HCT116 (cell line): ENCODE results near the gene IGDCC3. TPM values are rescaled to one million over a fixed set of nuclear protein-coding genes. Genes with fewer than 3 reads are reported as not detected.

ENCODE experiments used
- ATAC-seq: fragments of 200-7000 bp; cut with Tn5 transposase; 2 replicates; pipeline ENCODE4 v1.9.1; 2020; ENCODE audit warnings: mild to moderate bottlenecking, moderate library complexity
- BruUV-seq: library from RNA; stranded (reverse); fragments of 400-500 nt; replicated peaks from 2 replicates; lab custom pipeline; 2021; lab: Mats Ljungman, UMichigan
- CTCF ChIA-PET: fragments of 300-600 bp; sonication (Branson Sonifier 250); formaldehyde crosslinking; loops from one replicate; lab custom pipeline; 2021; ENCODE audit warnings: antibody characterized with exemption; lab: Charles Lee
- POLR2A ChIA-PET: fragments of 300-600, 350-600 bp; sonication (Branson Sonifier 250); formaldehyde crosslinking; loops from one replicate; lab custom pipeline; 2021; ENCODE audit warnings: antibody characterized with exemption; lab: Charles Lee
- RAD21 ChIA-PET, 2 experiments: fragments of 300-600 bp; sonication (Branson Sonifier 250); formaldehyde crosslinking; loops; one replicate each; lab custom pipeline; 2023; ENCODE audit warnings: low total read pairs in 2 of 2; ENCODE audit not compliant: uncharacterized antibody in 2 of 2, unreplicated experiment in 2 of 2, low non-redundant PET in 1 of 2; lab: Charles Lee
- DNase-seq: peaks from one replicate; pipeline ENCODE4 v3.0.0-alpha.2; 2010; ENCODE audit warnings: low read depth, low spot score
- H2AFZ ChIP-seq: fragments of 200-600 bp; shearing (Covaris generic), sonication (generic); 2 replicates; pipeline ENCODE4 v1.6.1; 2017; ENCODE audit warnings: low read depth, mixed run types, mixed read lengths, antibody characterized with exemption, low read length; ENCODE audit not compliant: poor library complexity, severe bottlenecking
- H3K27ac ChIP-seq: 2 replicates; pipeline ENCODE4 v1.5.1; 2012; ENCODE audit warnings: low read depth, low read length
- H3K27me3 ChIP-seq: fragments of 200-600 bp; sonication (generic); 2 replicates; pipeline ENCODE4 v1.6.1; 2016; ENCODE audit warnings: mixed run types, low read length, mixed read lengths; ENCODE audit not compliant: insufficient read depth
- H3K36me3 ChIP-seq, 2 experiments: fragments of 200-500 bp in 1 of 2; fragments of 200-600 bp in 1 of 2; sonication (Bioruptor generic) in 1 of 2; sonication (generic) in 1 of 2; 2 replicates each; pipeline versions ENCODE4 v1.5.1 to v1.6.1; 2014 to 2016; ENCODE audit warnings: low read length in 2 of 2, inconsistent platforms in 1 of 2, mixed read lengths in 1 of 2, mixed run types in 1 of 2; ENCODE audit not compliant: insufficient read depth in 2 of 2, control insufficient read depth in 1 of 2
- H3K4me1 ChIP-seq, 2 experiments: fragments of 200-600 bp in 1 of 2; sonication (generic) in 1 of 2; 2 replicates each; pipeline versions ENCODE4 v1.5.1 to v1.6.1; 2012 to 2017; ENCODE audit warnings: low read length in 2 of 2, inconsistent platforms in 1 of 2, mild to moderate bottlenecking in 1 of 2, mixed read lengths in 1 of 2, mixed run types in 1 of 2, moderate library complexity in 1 of 2; ENCODE audit not compliant: insufficient read depth in 2 of 2, control insufficient read depth in 1 of 2
- H3K4me2 ChIP-seq: fragments of 200-600 bp; sonication (generic); 2 replicates; pipeline ENCODE4 v1.6.1; 2017; ENCODE audit warnings: mixed run types, low read length, mixed read lengths
- H3K4me3 ChIP-seq, 2 experiments: fragments of 200-600 bp in 1 of 2; sonication (generic) in 1 of 2; replicated peaks in 1 of 2; 2 replicates each; pipeline ENCODE4 v1.5.1; 2011 to 2016; ENCODE audit warnings: low read length in 2 of 2, control low read depth in 1 of 2, low read depth in 1 of 2, mild to moderate bottlenecking in 1 of 2, mixed read lengths in 1 of 2, mixed run types in 1 of 2
- H3K79me2 ChIP-seq: fragments of 200-600 bp; sonication (generic); 2 replicates; pipeline ENCODE4 v1.6.1; 2017; ENCODE audit warnings: mild to moderate bottlenecking, mixed run types, low read length, moderate library complexity, mixed read lengths; ENCODE audit not compliant: insufficient read depth
- H3K9ac ChIP-seq: fragments of 200-600 bp; sonication (generic); 2 replicates; pipeline ENCODE4 v1.6.1; 2016; ENCODE audit warnings: low read length, mixed read lengths
- H3K9me2 ChIP-seq: fragments of 200-600 bp; sonication (generic), shearing (Covaris generic); 2 replicates; pipeline ENCODE4 v1.6.1; 2017; ENCODE audit warnings: mixed run types, mild to moderate bottlenecking, moderate library complexity; ENCODE audit not compliant: insufficient read depth
- H3K9me3 ChIP-seq, 2 experiments: fragments of 200-500 bp in 1 of 2; fragments of 200-600 bp in 1 of 2; sonication (Bioruptor generic) in 1 of 2; sonication (generic) in 1 of 2; 2 replicates each; pipeline ENCODE4 v1.6.1; 2014 to 2017; ENCODE audit warnings: low read length in 2 of 2, mixed read lengths in 2 of 2, inconsistent platforms in 1 of 2, low read depth in 1 of 2, mild to moderate bottlenecking in 1 of 2, mixed run types in 1 of 2, moderate library complexity in 1 of 2; ENCODE audit not compliant: control insufficient read depth in 1 of 2, insufficient read depth in 1 of 2
- H4K20me1 ChIP-seq: fragments of 200-600 bp; sonication (generic), shearing (Covaris generic); 2 replicates; pipeline ENCODE4 v1.6.1; 2017; ENCODE audit warnings: mixed run types, mild to moderate bottlenecking, moderate library complexity; ENCODE audit not compliant: insufficient read depth
- CBX3 ChIP-seq: IDR thresholded peaks from 2 replicates; pipeline ENCODE4 v1.6.1; 2012; ENCODE audit warnings: low read depth
- CEBPB ChIP-seq: IDR thresholded peaks from 2 replicates; pipeline ENCODE4 v1.6.1; 2012; ENCODE audit warnings: low read depth
- ELF1 ChIP-seq: IDR thresholded peaks from 2 replicates; pipeline ENCODE4 v1.6.1; 2012; ENCODE audit warnings: low read depth, borderline replicate concordance
- EZH2 ChIP-seq: fragments of 200-600 bp; sonication (generic); IDR thresholded peaks from 2 replicates; pipeline ENCODE4 v1.6.1; 2017; ENCODE audit warnings: antibody characterized with exemption, mixed run types
- EZH2phosphoT487 ChIP-seq: fragments of 200-600 bp; IDR thresholded peaks from 2 replicates; pipeline ENCODE4 v1.6.1; 2018; ENCODE audit warnings: antibody characterized with exemption, borderline replicate concordance
- FOSL1 ChIP-seq: IDR thresholded peaks from 2 replicates; pipeline ENCODE4 v1.6.1; 2012; ENCODE audit warnings: low read depth
- JUND ChIP-seq: IDR thresholded peaks from 2 replicates; pipeline ENCODE4 v1.6.1; 2012
- MAX ChIP-seq: IDR thresholded peaks from 2 replicates; pipeline ENCODE4 v1.6.1; 2012
- POLR2A ChIP-seq: IDR thresholded peaks from 2 replicates; pipeline ENCODE4 v1.7.0; 2011; ENCODE audit warnings: borderline replicate concordance; ENCODE audit not compliant: insufficient read depth, insufficient read length; ENCODE audit errors: extremely low read depth
- POLR2AphosphoS5 ChIP-seq: IDR thresholded peaks from 2 replicates; pipeline ENCODE4 v1.6.1; 2011; ENCODE audit warnings: mild to moderate bottlenecking, low read depth, low read length, moderate library complexity
- RAD21 ChIP-seq: IDR thresholded peaks from 2 replicates; pipeline ENCODE4 v1.6.1; 2012; ENCODE audit warnings: low read depth, mild to moderate bottlenecking
- SIN3A ChIP-seq: IDR thresholded peaks from 2 replicates; pipeline ENCODE4 v1.6.1; 2012; ENCODE audit warnings: low read depth
- SP1 ChIP-seq: IDR thresholded peaks from 2 replicates; pipeline ENCODE4 v1.6.1; 2012; ENCODE audit warnings: low read depth
- SRF ChIP-seq: IDR thresholded peaks from 2 replicates; pipeline ENCODE4 v1.6.1; 2012; ENCODE audit warnings: low read depth
- ZBTB33 ChIP-seq: IDR thresholded peaks from 2 replicates; pipeline ENCODE4 v1.6.1; 2011; ENCODE audit warnings: mild to moderate bottlenecking, low read length, moderate library complexity; ENCODE audit not compliant: insufficient replicate concordance; ENCODE audit errors: extremely low read depth
- ZFX ChIP-seq: fragments of 450-650 bp; IDR thresholded peaks from 2 replicates; pipeline ENCODE4 v1.6.1; 2017
- intact Hi-C: fragments of 100-400 bp; cut with micrococcal nuclease; formaldehyde crosslinking; loops from 2 replicates; pipeline ENCODE4 v1.10.0; 2022
- total RNA-seq: library from RNA; stranded (reverse); gene quantifications from one replicate; pipeline ENCODE4 v1.2.1, GENCODE V29; 2021; ENCODE audit not compliant: unreplicated experiment
- TF ChIP-seq, protein P1 (sequence below), 3 experiments: fragments of 200-600 bp in 1 of 3; sonication (generic) in 1 of 3; IDR thresholded peaks in 2 of 3; conservative IDR thresholded peaks in 1 of 3; 2 replicates each; pipeline ENCODE4 v1.5.1; 2012 to 2017; ENCODE audit warnings: low read depth in 2 of 3, low read length in 2 of 3, antibody characterized with exemption in 1 of 3, borderline replicate concordance in 1 of 3, control low read depth in 1 of 3, mild to moderate bottlenecking in 1 of 3, mixed read lengths in 1 of 3, mixed run types in 1 of 3, moderate library complexity in 1 of 3; ENCODE audit not compliant: insufficient read depth in 1 of 3
- TF ChIP-seq, protein P2 (sequence below): IDR thresholded peaks from 2 replicates; pipeline ENCODE4 v1.6.1; 2012

IGDCC3 gene
- total RNA-seq, 1 experiment from 2014 or later, result 0.44 TPM

DNA sequence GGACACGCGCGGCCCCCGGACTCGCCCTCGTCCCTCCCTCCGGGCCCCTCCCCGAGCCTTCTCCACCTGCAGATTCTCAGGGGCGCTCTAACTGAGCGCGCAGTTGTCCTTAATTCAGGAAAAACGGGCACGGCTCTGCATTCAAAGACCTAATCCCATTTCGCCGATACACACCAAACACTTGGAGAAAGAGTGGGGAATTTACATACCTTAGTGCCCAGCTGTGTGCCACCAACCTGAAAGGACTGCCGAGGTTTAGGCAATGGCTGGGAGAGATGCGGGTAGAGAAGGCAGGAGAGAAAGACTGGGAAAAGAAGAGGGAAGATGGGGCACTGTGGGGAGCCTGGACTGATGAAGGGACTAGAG is 21.8 kb downstream of the IGDCC3 start:
- Histone ChIP-seq H3K79me2 (no peaks in the 10 kb centered on the region), H3K9me3 (no peaks in the 10 kb centered on the region; a peak in 1 of 4 replicates), H3K27me3 (no peaks in the 10 kb centered on the region), H3K27ac (no peak overlapping the region), H3K4me1 (no peaks in the 10 kb centered on the region), H3K36me3 (no peaks in the 10 kb centered on the region), H3K9me2 (no peaks in the 10 kb centered on the region), H3K4me2 (no peak overlapping the region), H4K20me1 (no peaks in the 10 kb centered on the region), H3K4me3 (no peak overlapping the region), H3K9ac (no peak overlapping the region), H2AFZ (no peak overlapping the region)
- DNase-seq, result no peak
- no peak for TF ChIP-seq FOSL1
- TF ChIP-seq POLR2AphosphoS5, result no peak
- no peak for TF ChIP-seq CBX3
- no peak for TF ChIP-seq POLR2A
- TF ChIP-seq MAX, result no peak
- no peak for TF ChIP-seq EZH2phosphoT487
- TF ChIP-seq EZH2, result no peak
- no peak for TF ChIP-seq RAD21
- no peak for TF ChIP-seq CEBPB
- BruUV-seq, result no TSS peak
- no peak for ATAC-seq
- POLR2A ChIA-PET, result no interaction called here
- CTCF ChIA-PET, result no interaction called here
- intact Hi-C loops, result no loop called here
- RAD21 ChIA-PET, result no interaction called here

GRCh38 chr15:65355173-65355987 is 22.4 kb downstream of the IGDCC3 start:
- ChIA-PET CTCF (no interaction called here), RAD21 (no interaction called here), POLR2A (no interaction called here)
- intact Hi-C loops, result no loop called here
- Histone ChIP-seq H3K4me2 (no peak overlapping the region), H3K79me2 (no peaks in the 10 kb centered on the region), H3K4me3 (no peak overlapping the region), H3K36me3 (no peaks in the 10 kb centered on the region), H3K4me1 (no peaks in the 10 kb centered on the region), H4K20me1 (no peaks in the 10 kb centered on the region), H3K9me2 (no peaks in the 10 kb centered on the region), H3K27me3 (no peaks in the 10 kb centered on the region), H3K27ac (no peak overlapping the region), H3K9me3 (no peaks in the 10 kb centered on the region; a peak in 1 of 4 replicates), H2AFZ (no peak overlapping the region), H3K9ac (no peak overlapping the region)
- TF ChIP-seq EZH2phosphoT487 (no peak), ZFX (no peak), SP1 (no peak), JUND (no peak), POLR2AphosphoS5 (no peak), ELF1 (no peak), ZBTB33 (no peak), EZH2 (no peak), SIN3A (no peak), SRF (no peak)
- TF ChIP-seq, protein P1, sequence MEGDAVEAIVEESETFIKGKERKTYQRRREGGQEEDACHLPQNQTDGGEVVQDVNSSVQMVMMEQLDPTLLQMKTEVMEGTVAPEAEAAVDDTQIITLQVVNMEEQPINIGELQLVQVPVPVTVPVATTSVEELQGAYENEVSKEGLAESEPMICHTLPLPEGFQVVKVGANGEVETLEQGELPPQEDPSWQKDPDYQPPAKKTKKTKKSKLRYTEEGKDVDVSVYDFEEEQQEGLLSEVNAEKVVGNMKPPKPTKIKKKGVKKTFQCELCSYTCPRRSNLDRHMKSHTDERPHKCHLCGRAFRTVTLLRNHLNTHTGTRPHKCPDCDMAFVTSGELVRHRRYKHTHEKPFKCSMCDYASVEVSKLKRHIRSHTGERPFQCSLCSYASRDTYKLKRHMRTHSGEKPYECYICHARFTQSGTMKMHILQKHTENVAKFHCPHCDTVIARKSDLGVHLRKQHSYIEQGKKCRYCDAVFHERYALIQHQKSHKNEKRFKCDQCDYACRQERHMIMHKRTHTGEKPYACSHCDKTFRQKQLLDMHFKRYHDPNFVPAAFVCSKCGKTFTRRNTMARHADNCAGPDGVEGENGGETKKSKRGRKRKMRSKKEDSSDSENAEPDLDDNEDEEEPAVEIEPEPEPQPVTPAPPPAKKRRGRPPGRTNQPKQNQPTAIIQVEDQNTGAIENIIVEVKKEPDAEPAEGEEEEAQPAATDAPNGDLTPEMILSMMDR (IDR thresholded peaks at IDR 0.05 in 2 of 3, conservative IDR thresholded peaks at IDR 0.05 in 1 of 3; ENCODE audit: borderline replicate concordance in 1 of 3, insufficient read depth in 1 of 3, low read depth in 2 of 3, low read length in 2 of 3), result no peak
- TF ChIP-seq, protein P2, sequence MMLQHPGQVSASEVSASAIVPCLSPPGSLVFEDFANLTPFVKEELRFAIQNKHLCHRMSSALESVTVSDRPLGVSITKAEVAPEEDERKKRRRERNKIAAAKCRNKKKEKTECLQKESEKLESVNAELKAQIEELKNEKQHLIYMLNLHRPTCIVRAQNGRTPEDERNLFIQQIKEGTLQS, result no peak
- no peak for ATAC-seq
- DNase-seq, result no peak
- BruUV-seq, result no TSS peak
